Stimulated activated memory B cell treated with anti-CD40 and anti-IgM and Interleukin-4, amounts not matched to agents 10 μg/mL and 1 μg/mL and 100 μg/mL, for 72 hours (primary cell): Measurements from ENCODE around the gene RINL.

Experiments
- ATAC-seq: fragments of 150-1000 bp; cut with Tn5 transposase; 2 replicates; pipeline ENCODE4 v1.10.0; 2021
- H3K27ac Mint-ChIP-seq: one replicate; pipeline ENCODE4 v1.8.0; 2022; ENCODE audit warnings: mild to moderate bottlenecking, mixed read lengths
- H3K27me3 Mint-ChIP-seq: one replicate; pipeline ENCODE4 v1.8.0; 2022; ENCODE audit warnings: mixed read lengths
- H3K36me3 Mint-ChIP-seq: one replicate; pipeline ENCODE4 v1.8.0; 2022; ENCODE audit warnings: mixed read lengths
- H3K4me1 Mint-ChIP-seq: one replicate; pipeline ENCODE4 v1.8.0; 2022; ENCODE audit warnings: mixed read lengths
- H3K4me3 Mint-ChIP-seq: one replicate; pipeline ENCODE4 v1.8.0; 2022; ENCODE audit warnings: mild to moderate bottlenecking, moderate library complexity, mixed read lengths
- H3K9me3 Mint-ChIP-seq: one replicate; pipeline ENCODE4 v1.8.0; 2022; ENCODE audit warnings: mixed read lengths

RINL gene

GRCh38 chr19:38850976-38851621, 27.0 kb downstream of the RINL start:
- H3K4me3 Mint-ChIP-seq = peak overlapping the region; percentile 93
- no peaks in the 10 kb centered on the region for H3K27me3 Mint-ChIP-seq
- peaks cover 38% of the 10 kb centered on the region for H3K4me1 Mint-ChIP-seq
- ATAC-seq = no peak
- peaks cover 27% of the 10 kb centered on the region for H3K36me3 Mint-ChIP-seq
- H3K27ac Mint-ChIP-seq = peak overlapping the region; percentile 97
- no peaks in the 10 kb centered on the region for H3K9me3 Mint-ChIP-seq

GRCh38 chr19:38850436-38850975, 27.6 kb downstream of the RINL start:
- Mint-ChIP-seq H3K27me3 (no peaks in the 10 kb centered on the region), H3K4me1 (peaks cover 43% of the 10 kb centered on the region), H3K4me3 (peak overlapping the region; percentile 93), H3K9me3 (no peaks in the 10 kb centered on the region), H3K27ac (peak overlapping the region; percentile 97), H3K36me3 (peaks cover 33% of the 10 kb centered on the region)
- ATAC-seq = peak; percentile 89

- H3K4me1 Mint-ChIP-seq = peaks cover 49% of the 10 kb centered on the region
- peak; percentile 83 for ATAC-seq
- H3K36me3 Mint-ChIP-seq = peaks cover 39% of the 10 kb centered on the region
- peak within 1 kb of the TSS; percentile 97 for H3K27ac Mint-ChIP-seq
- no peaks in the 10 kb centered on the region for H3K27me3 Mint-ChIP-seq
- peak within 1 kb of the TSS; percentile 93 for H3K4me3 Mint-ChIP-seq
- no peaks in the 10 kb centered on the region for H3K9me3 Mint-ChIP-seq
Observed at GRCh38 chr19:38849860-38850435, 28.1 kb downstream of the RINL start, which contains the start of gene HNRNPL. HNRNPL (minus strand) TSS chr19:38849986; CDS start chr19:38849966, 20 bp downstream.

- peaks cover 45% of the 10 kb centered on the region for H3K36me3 Mint-ChIP-seq
- H3K27ac Mint-ChIP-seq = peak overlapping the region; percentile 97
- H3K4me3 Mint-ChIP-seq = peak overlapping the region; percentile 93
- no peaks in the 10 kb centered on the region for H3K27me3 Mint-ChIP-seq
- H3K4me1 Mint-ChIP-seq = peaks cover 55% of the 10 kb centered on the region
- ATAC-seq = peak; percentile 46
- H3K9me3 Mint-ChIP-seq = no peaks in the 10 kb centered on the region
Observed at GRCh38 chr19:38849147-38849859, 28.8 kb downstream of the RINL start.

- Mint-ChIP-seq H3K36me3 (peaks cover 53% of the 10 kb centered on the region), H3K27ac (peak overlapping the region; percentile 97), H3K4me1 (peaks cover 63% of the 10 kb centered on the region), H3K27me3 (no peaks in the 10 kb centered on the region), H3K9me3 (no peaks in the 10 kb centered on the region), H3K4me3 (peak overlapping the region; percentile 93)
- no peak for ATAC-seq
Observed at GRCh38 chr19:38848299-38849146, 29.6 kb downstream of the RINL start.

- ATAC-seq = no peak
- Mint-ChIP-seq H3K9me3 (no peaks in the 10 kb centered on the region), H3K4me3 (no peak overlapping the region), H3K4me1 (peaks cover 68% of the 10 kb centered on the region), H3K27me3 (no peaks in the 10 kb centered on the region), H3K27ac (no peak overlapping the region), H3K36me3 (peaks cover 73% of the 10 kb centered on the region)
Observed at GRCh38 chr19:38846097-38846496, 32.0 kb downstream of the RINL start.

- Mint-ChIP-seq H3K36me3 (peaks cover 79% of the 10 kb centered on the region), H3K27ac (no peak overlapping the region), H3K9me3 (no peaks in the 10 kb centered on the region), H3K4me3 (no peak overlapping the region), H3K4me1 (peaks cover 69% of the 10 kb centered on the region), H3K27me3 (no peaks in the 10 kb centered on the region)
- ATAC-seq = no peak
Observed at GRCh38 chr19:38845374-38846024, 32.6 kb downstream of the RINL start.

- Mint-ChIP-seq H3K36me3 (peaks cover 92% of the 10 kb centered on the region), H3K4me3 (peak overlapping the region; percentile 25), H3K4me1 (peaks cover 78% of the 10 kb centered on the region), H3K9me3 (no peaks in the 10 kb centered on the region), H3K27ac (peak overlapping the region; percentile 68), H3K27me3 (no peaks in the 10 kb centered on the region)
- ATAC-seq = no peak
Observed at GRCh38 chr19:38844093-38844686, 33.9 kb downstream of the RINL start.

- peak overlapping the region; percentile 26 for H3K4me3 Mint-ChIP-seq
- H3K36me3 Mint-ChIP-seq = peaks cover 92% of the 10 kb centered on the region
- no peaks in the 10 kb centered on the region for H3K9me3 Mint-ChIP-seq
- H3K27me3 Mint-ChIP-seq = no peaks in the 10 kb centered on the region
- peak overlapping the region; percentile 68 for H3K27ac Mint-ChIP-seq
- ATAC-seq = no peak
- peaks cover 78% of the 10 kb centered on the region for H3K4me1 Mint-ChIP-seq
Observed at GRCh38 chr19:38843175-38843758, 34.8 kb downstream of the RINL start.

GRCh38 chr19:38842439-38843174, 35.5 kb downstream of the RINL start:
- Mint-ChIP-seq H3K27me3 (no peaks in the 10 kb centered on the region), H3K27ac (peak overlapping the region; percentile 68), H3K4me3 (peak overlapping the region; percentile 63), H3K4me1 (peaks cover 72% of the 10 kb centered on the region), H3K9me3 (no peaks in the 10 kb centered on the region), H3K36me3 (peaks cover 86% of the 10 kb centered on the region)
- ATAC-seq = peak; percentile 93

- Mint-ChIP-seq H3K9me3 (no peaks in the 10 kb centered on the region), H3K4me1 (peaks cover 70% of the 10 kb centered on the region), H3K27ac (peak overlapping the region; percentile 68), H3K4me3 (no peak overlapping the region), H3K36me3 (peaks cover 87% of the 10 kb centered on the region), H3K27me3 (no peaks in the 10 kb centered on the region)
- no peak for ATAC-seq
Observed at GRCh38 chr19:38841787-38842438, 36.2 kb downstream of the RINL start.

GRCh38 chr19:38841180-38841766, 36.8 kb downstream of the RINL start:
- H3K27ac Mint-ChIP-seq = no peak overlapping the region
- ATAC-seq = no peak

More at GRCh38 chr19:38841180-38841766, 36.8 kb downstream of the RINL start:
- Mint-ChIP-seq H3K27me3 (no peaks in the 10 kb centered on the region), H3K4me1 (peaks cover 69% of the 10 kb centered on the region), H3K4me3 (no peak overlapping the region), H3K9me3 (no peaks in the 10 kb centered on the region), H3K36me3 (peaks cover 89% of the 10 kb centered on the region)
